SK-N-SH treated with all-trans-retinoic acid at 6 μM for 48 hours (cell line): ENCODE measurements around the gene TMEM182.

Experiments used
- ATAC-seq: fragments of 200-7000 bp; cut with Tn5 transposase; 3 replicates; pipeline ENCODE4 v1.9.1; 2020; ENCODE audit warnings: mild to moderate bottlenecking, moderate library complexity
- ARNTL ChIP-seq: fragments of 450-650 bp; formaldehyde crosslinking; IDR thresholded peaks from 2 replicates; pipeline ENCODE4 v1.5.0; 2020; ENCODE audit warnings: low read depth, mild to moderate bottlenecking, moderate library complexity, borderline replicate concordance
- BACH2 ChIP-seq: fragments of 250-450 bp; sonication (Bioruptor Pico); IDR thresholded peaks from 2 replicates; pipeline ENCODE4 v1.9.0; 2021; ENCODE audit warnings: mild to moderate bottlenecking, borderline replicate concordance
- CSDC2 ChIP-seq: fragments of 250-450 bp; sonication (Bioruptor Pico); IDR thresholded peaks from 2 replicates; pipeline ENCODE4 v1.5.0; 2020; ENCODE audit warnings: mild to moderate bottlenecking, moderate library complexity
- ESRRG ChIP-seq: fragments of 250-450 bp; sonication (Bioruptor Pico); IDR thresholded peaks from 2 replicates; pipeline ENCODE4 v1.6.1; 2021; ENCODE audit warnings: mild to moderate bottlenecking
- GLIS3 ChIP-seq: fragments of 250-450 bp; sonication (Bioruptor Pico); IDR thresholded peaks from 2 replicates; pipeline ENCODE4 v1.5.0; 2020; ENCODE audit warnings: mild to moderate bottlenecking, moderate library complexity
- ISL1 ChIP-seq: fragments of 250-450 bp; sonication (Bioruptor Pico); IDR thresholded peaks from 2 replicates; pipeline ENCODE4 v2.1.2; 2022; ENCODE audit warnings: mild to moderate bottlenecking, moderate library complexity
- OSR1 ChIP-seq: fragments of 250-450 bp; sonication (Bioruptor Pico); IDR thresholded peaks from 2 replicates; pipeline ENCODE4 v1.8.0; 2022; ENCODE audit warnings: moderate library complexity, mild to moderate bottlenecking, inconsistent platforms
- RARB ChIP-seq: fragments of 250-450 bp; sonication (Bioruptor Pico); IDR thresholded peaks from 2 replicates; pipeline ENCODE4 v1.8.0; 2021; ENCODE audit warnings: mild to moderate bottlenecking, moderate library complexity
- SNAI2 ChIP-seq: fragments of 250-450 bp; sonication (Bioruptor Pico); IDR thresholded peaks from 2 replicates; pipeline ENCODE4 v1.5.0; 2020; ENCODE audit warnings: mild to moderate bottlenecking, moderate library complexity
- TCF4 ChIP-seq: fragments of 250-450 bp; sonication (Bioruptor Pico); IDR thresholded peaks from 2 replicates; pipeline ENCODE4 v1.8.0; 2021; ENCODE audit warnings: mild to moderate bottlenecking, moderate library complexity, borderline replicate concordance
- TOX ChIP-seq: fragments of 250-450 bp; sonication (Bioruptor Pico); IDR thresholded peaks from 2 replicates; pipeline ENCODE4 v1.8.0; 2021; ENCODE audit warnings: mild to moderate bottlenecking, moderate library complexity, borderline replicate concordance
- ZC3H10 ChIP-seq: fragments of 250-450 bp; sonication (Bioruptor Pico); IDR thresholded peaks from 2 replicates; pipeline ENCODE4 v1.5.1; 2021; ENCODE audit warnings: mild to moderate bottlenecking, moderate library complexity
- ZFP3 ChIP-seq: fragments of 250-450 bp; sonication (Bioruptor Pico); IDR thresholded peaks from 2 replicates; pipeline ENCODE4 v1.5.0; 2020; ENCODE audit warnings: mild to moderate bottlenecking, moderate library complexity
- ZFP30 ChIP-seq: fragments of 450-650 bp; formaldehyde crosslinking; IDR thresholded peaks from 2 replicates; pipeline ENCODE4 v1.5.0; 2022; ENCODE audit warnings: mild to moderate bottlenecking, moderate library complexity
- ZNF565 ChIP-seq: fragments of 450-650 bp; formaldehyde crosslinking; conservative IDR thresholded peaks from 2 replicates; pipeline ENCODE4 v1.5.0; 2020; ENCODE audit warnings: low read depth, mild to moderate bottlenecking, moderate library complexity
- ZNF70 ChIP-seq: fragments of 450-650 bp; formaldehyde crosslinking; IDR thresholded peaks from 2 replicates; pipeline ENCODE4 v1.5.0; 2020; ENCODE audit warnings: mild to moderate bottlenecking, moderate library complexity
- ZNF8 ChIP-seq: fragments of 450-650 bp; formaldehyde crosslinking; IDR thresholded peaks from 2 replicates; pipeline ENCODE4 v1.5.0; 2020; ENCODE audit warnings: mild to moderate bottlenecking, moderate library complexity
- TF ChIP-seq, protein P1 (sequence below): fragments of 250-450 bp; sonication (Bioruptor Pico); IDR thresholded peaks from 2 replicates; pipeline ENCODE4 v1.8.0; 2021; ENCODE audit warnings: low read depth, mild to moderate bottlenecking, moderate library complexity, borderline replicate concordance
- TF ChIP-seq, protein P2 (sequence below): fragments of 250-450 bp; sonication (Bioruptor Pico); IDR thresholded peaks from 2 replicates; pipeline ENCODE4 v1.5.1; 2021; ENCODE audit warnings: mild to moderate bottlenecking, moderate library complexity
- TF ChIP-seq, protein P3 (sequence below): fragments of 250-450 bp; sonication (Bioruptor Pico); IDR thresholded peaks from 2 replicates; pipeline ENCODE4 v1.5.1; 2020; ENCODE audit warnings: low read depth, mild to moderate bottlenecking, moderate library complexity
- TF ChIP-seq, protein P4 (sequence below): fragments of 250-450 bp; sonication (Bioruptor Pico); IDR thresholded peaks from 2 replicates; pipeline ENCODE4 v1.5.0; 2020; ENCODE audit warnings: mild to moderate bottlenecking, moderate library complexity

TMEM182 gene

DNA sequence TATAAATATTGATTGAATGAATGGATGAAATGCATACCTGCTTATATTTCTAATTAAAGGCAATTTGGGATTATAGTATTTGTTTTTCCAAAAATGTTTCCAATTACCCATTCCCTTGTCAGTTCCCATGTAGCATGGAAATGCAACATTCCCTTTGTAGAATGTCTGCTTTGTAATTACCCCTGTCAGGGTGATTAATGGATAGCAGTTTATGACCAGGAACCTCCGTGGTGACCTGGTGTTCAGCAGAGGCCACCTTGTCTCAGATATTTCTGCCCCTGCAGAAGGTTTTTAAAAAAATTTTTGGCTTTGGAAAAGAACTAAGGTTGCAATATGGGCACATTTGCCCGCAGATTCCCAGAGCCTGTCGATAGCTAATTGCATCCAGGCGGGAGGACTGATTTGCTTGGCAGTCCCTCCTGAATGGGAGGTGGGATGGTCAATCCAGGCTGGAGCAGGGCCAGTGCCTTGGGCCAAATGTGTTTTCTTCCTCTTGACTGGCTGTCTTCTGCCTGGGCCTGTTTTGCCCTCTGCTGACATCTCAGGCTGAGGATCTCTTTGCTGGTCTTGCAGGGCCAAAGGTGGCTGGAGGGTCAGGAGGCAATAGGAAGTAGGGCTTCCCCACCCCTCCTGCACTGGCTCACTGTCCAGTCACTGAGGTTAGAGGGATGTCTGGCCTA, 82.1 kb downstream of the TMEM182 start:
- ATAC-seq = no peak
- TF ChIP-seq, protein P1, sequence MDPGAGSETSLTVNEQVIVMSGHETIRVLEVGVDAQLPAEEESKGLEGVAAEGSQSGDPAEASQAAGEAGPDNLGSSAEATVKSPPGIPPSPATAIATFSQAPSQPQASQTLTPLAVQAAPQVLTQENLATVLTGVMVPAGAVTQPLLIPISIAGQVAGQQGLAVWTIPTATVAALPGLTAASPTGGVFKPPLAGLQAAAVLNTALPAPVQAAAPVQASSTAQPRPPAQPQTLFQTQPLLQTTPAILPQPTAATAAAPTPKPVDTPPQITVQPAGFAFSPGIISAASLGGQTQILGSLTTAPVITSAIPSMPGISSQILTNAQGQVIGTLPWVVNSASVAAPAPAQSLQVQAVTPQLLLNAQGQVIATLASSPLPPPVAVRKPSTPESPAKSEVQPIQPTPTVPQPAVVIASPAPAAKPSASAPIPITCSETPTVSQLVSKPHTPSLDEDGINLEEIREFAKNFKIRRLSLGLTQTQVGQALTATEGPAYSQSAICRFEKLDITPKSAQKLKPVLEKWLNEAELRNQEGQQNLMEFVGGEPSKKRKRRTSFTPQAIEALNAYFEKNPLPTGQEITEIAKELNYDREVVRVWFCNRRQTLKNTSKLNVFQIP = no peak
- TF ChIP-seq SNAI2 (CRISPR knock-in tag) (no peak), ZFP30 (no peak), RARB (CRISPR knock-in tag) (no peak)

DNA sequence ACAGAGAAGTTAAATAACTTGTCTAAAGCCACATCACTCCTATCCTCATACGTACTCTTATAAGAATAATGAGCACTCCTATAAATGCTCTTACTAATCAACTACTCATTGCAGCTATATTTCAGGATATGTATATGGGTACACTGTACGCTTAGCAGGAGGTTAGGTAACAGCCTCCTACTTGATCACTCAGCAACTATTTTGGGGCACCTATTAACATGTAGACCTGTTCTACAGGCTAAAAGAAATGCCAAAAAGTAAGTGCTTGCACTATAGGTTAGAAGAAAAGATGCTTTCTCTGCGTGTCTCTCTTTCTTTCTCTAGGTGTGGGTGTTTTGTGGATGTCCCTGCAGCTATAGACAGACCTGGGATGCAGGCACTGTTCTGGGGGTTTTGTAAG, 83.1 kb downstream of the TMEM182 start:
- no peak for ATAC-seq
- TF ChIP-seq, protein P1 = no peak
- TF ChIP-seq, protein P2, sequence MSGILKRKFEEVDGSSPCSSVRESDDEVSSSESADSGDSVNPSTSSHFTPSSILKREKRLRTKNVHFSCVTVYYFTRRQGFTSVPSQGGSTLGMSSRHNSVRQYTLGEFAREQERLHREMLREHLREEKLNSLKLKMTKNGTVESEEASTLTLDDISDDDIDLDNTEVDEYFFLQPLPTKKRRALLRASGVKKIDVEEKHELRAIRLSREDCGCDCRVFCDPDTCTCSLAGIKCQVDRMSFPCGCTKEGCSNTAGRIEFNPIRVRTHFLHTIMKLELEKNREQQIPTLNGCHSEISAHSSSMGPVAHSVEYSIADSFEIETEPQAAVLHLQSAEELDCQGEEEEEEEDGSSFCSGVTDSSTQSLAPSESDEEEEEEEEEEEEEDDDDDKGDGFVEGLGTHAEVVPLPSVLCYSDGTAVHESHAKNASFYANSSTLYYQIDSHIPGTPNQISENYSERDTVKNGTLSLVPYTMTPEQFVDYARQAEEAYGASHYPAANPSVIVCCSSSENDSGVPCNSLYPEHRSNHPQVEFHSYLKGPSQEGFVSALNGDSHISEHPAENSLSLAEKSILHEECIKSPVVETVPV (CRISPR knock-in tag) = no peak
- TF ChIP-seq GLIS3 (CRISPR knock-in tag) (no peak), ARNTL (CRISPR knock-in tag) (no peak), CSDC2 (CRISPR knock-in tag) (no peak), ESRRG (CRISPR knock-in tag) (no peak), ISL1 (no peak), ZC3H10 (CRISPR knock-in tag) (no peak)
- TF ChIP-seq, protein P3, sequence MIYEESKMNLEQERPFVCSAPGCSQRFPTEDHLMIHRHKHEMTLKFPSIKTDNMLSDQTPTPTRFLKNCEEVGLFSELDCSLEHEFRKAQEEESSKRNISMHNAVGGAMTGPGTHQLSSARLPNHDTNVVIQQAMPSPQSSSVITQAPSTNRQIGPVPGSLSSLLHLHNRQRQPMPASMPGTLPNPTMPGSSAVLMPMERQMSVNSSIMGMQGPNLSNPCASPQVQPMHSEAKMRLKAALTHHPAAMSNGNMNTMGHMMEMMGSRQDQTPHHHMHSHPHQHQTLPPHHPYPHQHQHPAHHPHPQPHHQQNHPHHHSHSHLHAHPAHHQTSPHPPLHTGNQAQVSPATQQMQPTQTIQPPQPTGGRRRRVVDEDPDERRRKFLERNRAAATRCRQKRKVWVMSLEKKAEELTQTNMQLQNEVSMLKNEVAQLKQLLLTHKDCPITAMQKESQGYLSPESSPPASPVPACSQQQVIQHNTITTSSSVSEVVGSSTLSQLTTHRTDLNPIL (CRISPR knock-in tag) = no peak
- TF ChIP-seq, protein P4, sequence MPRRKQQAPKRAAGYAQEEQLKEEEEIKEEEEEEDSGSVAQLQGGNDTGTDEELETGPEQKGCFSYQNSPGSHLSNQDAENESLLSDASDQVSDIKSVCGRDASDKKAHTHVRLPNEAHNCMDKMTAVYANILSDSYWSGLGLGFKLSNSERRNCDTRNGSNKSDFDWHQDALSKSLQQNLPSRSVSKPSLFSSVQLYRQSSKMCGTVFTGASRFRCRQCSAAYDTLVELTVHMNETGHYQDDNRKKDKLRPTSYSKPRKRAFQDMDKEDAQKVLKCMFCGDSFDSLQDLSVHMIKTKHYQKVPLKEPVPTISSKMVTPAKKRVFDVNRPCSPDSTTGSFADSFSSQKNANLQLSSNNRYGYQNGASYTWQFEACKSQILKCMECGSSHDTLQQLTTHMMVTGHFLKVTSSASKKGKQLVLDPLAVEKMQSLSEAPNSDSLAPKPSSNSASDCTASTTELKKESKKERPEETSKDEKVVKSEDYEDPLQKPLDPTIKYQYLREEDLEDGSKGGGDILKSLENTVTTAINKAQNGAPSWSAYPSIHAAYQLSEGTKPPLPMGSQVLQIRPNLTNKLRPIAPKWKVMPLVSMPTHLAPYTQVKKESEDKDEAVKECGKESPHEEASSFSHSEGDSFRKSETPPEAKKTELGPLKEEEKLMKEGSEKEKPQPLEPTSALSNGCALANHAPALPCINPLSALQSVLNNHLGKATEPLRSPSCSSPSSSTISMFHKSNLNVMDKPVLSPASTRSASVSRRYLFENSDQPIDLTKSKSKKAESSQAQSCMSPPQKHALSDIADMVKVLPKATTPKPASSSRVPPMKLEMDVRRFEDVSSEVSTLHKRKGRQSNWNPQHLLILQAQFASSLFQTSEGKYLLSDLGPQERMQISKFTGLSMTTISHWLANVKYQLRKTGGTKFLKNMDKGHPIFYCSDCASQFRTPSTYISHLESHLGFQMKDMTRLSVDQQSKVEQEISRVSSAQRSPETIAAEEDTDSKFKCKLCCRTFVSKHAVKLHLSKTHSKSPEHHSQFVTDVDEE = no peak
- TF ChIP-seq, all 23 proteins: peak for 0

DNA sequence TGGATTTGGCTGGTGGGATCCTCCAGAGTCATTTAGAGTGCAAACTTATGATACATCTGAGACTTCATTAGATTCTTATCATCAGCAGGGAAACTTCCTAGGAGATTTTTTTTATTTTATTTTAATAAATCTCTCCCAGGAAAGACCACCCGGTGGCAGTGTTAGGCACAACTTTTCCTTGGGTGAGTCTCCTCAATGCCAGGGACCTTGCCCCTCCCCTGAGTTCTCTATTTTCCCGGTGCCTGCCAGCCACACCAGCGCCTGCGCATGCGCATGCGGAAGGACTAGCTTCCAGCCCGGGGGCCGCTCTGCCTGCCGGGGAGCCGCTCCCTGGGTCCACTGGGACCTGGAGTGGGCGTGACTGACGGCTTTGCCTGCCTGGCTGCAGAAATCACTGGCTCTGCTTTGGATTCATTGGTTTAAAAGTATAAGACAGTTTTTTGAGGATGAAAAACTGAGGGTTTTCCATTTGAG, 86.6 kb downstream of the TMEM182 start:
- peak; percentile 97 for ATAC-seq
- TF ChIP-seq, protein P2 (CRISPR knock-in tag) = no peak
- no peak for TF ChIP-seq ZNF8 (CRISPR knock-in tag)
- TF ChIP-seq, protein P1 = no peak
- TF ChIP-seq RARB (CRISPR knock-in tag) = no peak
- no peak for TF ChIP-seq ISL1
- TF ChIP-seq OSR1 = no peak
- no peak for TF ChIP-seq BACH2 (CRISPR knock-in tag)
- no peak for TF ChIP-seq CSDC2 (CRISPR knock-in tag)
- no peak for TF ChIP-seq TCF4 (CRISPR knock-in tag)
- TF ChIP-seq ZNF565 (CRISPR knock-in tag) = no peak
- TF ChIP-seq ZC3H10 (CRISPR knock-in tag) = no peak
- TF ChIP-seq ZNF70 = no peak
- TF ChIP-seq TOX (CRISPR knock-in tag) = no peak
- no peak for TF ChIP-seq ARNTL (CRISPR knock-in tag)
- no peak for TF ChIP-seq ESRRG (CRISPR knock-in tag)
- TF ChIP-seq GLIS3 (CRISPR knock-in tag) = no peak
- no peak for TF ChIP-seq SNAI2 (CRISPR knock-in tag)
- TF ChIP-seq ZFP3 (CRISPR knock-in tag) = no peak
- TF ChIP-seq, protein P4 = no peak
- no peak for TF ChIP-seq ZFP30
- TF ChIP-seq, all 23 proteins: peak for 0
